HG03280 (cell line): ENCODE measurements around the gene ATP6V1F.

Experiments
- ATAC-seq: cut with Tn5 transposase; IDR thresholded peaks from one replicate; pipeline ENCODE4 v1.9.1; 2021; ENCODE audit warnings: mild to moderate bottlenecking, moderate library complexity; ENCODE audit not compliant: unreplicated experiment

ATP6V1F gene

DNA sequence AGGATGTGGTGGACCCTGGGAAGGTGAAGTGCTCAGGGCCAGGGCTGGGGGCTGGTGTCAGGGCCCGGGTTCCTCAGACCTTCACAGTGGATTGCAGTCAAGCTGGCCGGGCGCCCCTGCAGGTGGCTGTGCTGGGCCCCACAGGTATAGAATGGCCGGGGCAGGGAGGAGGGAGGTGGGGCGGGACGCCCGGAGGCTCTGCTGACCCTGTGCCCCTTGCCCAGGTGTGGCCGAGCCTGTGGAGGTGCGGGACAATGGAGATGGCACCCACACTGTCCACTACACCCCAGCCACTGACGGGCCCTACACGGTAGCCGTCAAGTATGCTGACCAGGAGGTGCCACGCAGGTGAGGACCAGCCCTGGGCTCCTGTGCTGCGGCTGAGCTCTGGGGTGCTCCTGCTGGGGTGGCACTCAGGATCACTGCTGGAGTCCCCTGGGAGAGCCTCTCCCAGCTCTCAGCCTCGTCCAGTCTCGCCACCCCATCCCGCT lies 14.9 kb upstream of the ATP6V1F start:
- ATAC-seq: no peak

DNA sequence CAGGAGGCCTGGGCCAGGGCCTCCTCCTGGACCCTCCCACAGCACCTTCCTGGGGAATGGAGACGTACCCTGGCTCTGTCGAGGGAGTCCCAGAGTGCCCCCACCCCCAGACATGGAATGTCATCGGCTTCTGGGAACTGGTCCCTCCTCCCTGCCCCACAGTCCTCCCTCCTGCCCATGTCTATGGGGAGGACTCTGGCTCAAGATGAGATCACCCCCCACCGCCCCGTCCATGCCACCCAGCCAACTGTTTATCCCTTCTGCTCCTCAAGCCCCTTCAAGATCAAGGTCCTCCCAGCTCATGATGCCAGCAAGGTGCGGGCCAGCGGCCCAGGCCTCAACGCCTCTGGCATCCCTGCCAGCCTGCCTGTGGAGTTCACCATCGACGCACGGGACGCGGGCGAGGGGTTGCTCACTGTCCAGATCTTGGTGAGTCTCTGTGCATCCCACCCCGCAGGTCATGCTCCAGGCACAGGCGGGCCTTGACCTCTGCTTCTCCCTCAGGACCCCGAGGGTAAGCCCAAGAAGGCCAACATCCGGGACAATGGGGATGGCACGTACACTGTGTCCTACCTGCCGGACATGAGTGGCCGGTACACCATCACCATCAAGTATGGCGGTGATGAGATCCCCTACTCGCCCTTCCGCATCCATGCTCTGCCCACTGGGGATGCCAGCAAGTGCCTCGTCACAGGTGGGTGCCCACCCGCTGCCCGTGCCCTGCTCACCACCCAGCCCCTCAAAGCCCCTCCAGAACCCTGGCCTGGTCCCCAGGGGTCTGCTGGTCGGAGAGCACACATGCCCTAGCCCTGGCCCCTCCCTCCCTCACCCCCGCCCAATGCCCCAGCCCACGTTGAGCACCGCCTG lies 14.1 kb upstream of the ATP6V1F start:
- no peak for ATAC-seq

DNA sequence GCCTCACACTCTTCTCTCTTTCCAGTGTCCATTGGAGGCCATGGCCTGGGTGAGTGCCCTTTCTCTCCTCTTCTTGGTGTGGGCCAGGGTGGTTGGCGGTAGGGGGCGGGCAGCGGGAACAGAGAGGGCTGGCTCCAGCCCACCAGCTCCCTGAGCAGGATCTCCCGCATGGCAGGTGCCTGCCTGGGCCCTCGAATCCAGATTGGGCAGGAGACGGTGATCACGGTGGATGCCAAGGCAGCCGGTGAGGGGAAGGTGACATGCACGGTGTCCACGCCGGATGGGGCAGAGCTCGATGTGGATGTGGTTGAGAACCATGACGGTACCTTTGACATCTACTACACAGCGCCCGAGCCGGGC lies 13.5 kb upstream of the ATP6V1F start:
- no peak for ATAC-seq

DNA sequence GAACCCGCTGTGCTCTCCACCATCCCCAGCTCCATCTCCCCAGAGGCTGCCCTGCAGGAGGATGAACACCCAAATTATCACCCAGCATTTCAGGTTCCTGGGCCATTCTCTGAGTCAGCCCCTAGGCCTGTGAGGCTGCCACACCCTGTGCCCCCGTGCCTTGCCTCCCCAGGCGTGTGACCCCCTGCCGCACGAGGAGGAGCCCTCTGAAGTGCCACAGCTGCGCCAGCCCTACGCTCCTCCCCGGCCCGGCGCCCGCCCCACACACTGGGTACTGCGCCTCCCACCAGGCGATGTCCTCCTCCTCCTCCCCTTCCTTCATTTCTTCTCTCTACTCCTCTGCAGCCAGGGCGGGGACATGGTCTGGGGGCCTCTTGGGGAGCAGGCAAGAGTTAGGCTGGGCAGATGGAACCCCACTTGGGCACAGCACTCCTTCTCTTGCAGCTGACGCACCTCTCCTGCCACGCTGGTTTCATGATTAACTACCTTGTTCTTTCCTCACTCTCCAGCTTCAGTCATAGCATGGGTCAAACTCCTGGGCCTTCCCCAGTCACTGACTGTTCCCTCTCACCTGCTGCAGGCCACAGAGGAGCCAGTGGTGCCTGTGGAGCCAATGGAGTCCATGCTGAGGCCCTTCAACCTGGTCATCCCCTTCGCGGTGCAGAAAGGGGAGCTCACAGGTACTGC lies 12.7 kb upstream of the ATP6V1F start:
- ATAC-seq: no peak

DNA sequence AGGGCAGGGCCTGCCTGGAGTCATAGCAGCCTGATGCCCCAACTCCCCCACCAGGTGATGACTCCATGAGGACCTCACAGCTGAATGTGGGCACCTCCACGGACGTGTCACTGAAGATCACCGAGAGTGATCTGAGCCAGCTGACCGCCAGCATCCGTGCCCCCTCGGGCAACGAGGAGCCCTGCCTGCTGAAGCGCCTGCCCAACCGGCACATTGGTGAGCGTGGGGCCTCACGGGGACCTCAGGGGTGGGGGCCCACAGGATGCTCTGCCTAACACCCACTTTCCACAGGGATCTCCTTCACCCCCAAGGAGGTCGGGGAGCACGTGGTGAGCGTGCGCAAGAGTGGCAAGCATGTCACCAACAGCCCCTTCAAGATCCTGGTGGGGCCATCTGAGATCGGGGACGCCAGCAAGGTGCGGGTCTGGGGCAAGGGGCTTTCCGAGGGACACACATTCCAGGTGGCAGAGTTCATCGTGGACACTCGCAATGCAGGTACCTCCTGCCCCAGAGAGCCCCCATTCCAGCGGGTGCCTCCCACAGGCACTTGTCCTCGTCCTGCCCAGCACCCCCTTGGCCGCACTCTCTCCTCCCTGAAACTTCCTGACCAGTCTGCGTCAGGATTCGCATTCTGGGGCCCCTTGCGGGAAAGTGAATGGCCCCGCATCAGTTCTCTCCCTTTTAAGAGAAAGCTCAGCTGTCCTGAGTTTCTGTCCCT lies 10.0 kb upstream of the ATP6V1F start:
- no peak for ATAC-seq

DNA sequence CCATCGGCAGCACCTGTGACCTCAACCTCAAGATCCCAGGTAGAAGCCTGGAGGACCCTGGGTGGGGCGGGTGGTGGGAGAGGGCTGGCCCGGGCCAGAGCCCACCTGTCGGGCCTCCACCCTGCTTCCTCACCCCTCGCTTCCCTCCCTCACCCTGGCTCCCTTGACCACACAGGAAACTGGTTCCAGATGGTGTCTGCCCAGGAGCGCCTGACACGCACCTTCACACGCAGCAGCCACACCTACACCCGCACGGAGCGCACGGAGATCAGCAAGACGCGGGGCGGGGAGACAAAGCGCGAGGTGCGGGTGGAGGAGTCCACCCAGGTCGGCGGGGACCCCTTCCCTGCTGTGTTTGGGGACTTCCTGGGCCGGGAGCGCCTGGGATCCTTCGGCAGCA lies 8.9 kb upstream of the ATP6V1F start:
- ATAC-seq: no peak

DNA sequence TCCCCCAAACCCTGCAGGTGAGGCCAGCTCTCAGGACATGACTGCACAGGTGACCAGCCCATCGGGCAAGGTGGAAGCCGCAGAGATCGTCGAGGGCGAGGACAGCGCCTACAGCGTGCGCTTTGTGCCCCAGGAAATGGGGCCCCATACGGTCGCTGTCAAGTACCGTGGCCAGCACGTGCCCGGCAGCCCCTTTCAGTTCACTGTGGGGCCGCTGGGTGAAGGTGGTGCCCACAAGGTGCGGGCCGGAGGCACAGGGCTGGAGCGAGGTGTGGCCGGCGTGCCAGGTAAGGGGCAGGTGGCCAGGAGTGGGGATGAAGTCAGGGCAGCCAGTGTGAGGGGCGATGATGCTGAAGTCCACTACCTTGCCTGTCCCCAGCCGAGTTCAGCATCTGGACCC lies 8.3 kb upstream of the ATP6V1F start:
- ATAC-seq: no peak

DNA sequence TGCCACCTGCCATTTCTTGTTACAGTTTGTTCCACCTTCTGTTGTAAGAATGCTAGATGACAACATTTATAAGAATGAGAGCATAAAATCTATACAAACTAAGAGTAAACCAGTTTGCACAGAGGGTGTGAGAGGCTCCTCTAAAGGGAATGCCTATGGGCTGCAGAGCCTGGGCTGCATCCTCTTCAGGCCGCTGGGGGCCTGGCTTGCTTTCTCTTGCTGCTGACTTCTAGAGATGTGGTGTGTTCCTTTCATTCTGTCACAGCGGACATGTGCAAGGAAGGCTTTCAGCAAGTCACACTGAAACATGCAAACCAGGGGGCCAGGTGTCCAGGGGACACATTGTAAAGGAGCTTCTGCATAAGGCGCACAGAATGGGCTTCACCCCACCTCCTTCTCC lies 7.1 kb upstream of the ATP6V1F start:
- no peak for ATAC-seq

DNA sequence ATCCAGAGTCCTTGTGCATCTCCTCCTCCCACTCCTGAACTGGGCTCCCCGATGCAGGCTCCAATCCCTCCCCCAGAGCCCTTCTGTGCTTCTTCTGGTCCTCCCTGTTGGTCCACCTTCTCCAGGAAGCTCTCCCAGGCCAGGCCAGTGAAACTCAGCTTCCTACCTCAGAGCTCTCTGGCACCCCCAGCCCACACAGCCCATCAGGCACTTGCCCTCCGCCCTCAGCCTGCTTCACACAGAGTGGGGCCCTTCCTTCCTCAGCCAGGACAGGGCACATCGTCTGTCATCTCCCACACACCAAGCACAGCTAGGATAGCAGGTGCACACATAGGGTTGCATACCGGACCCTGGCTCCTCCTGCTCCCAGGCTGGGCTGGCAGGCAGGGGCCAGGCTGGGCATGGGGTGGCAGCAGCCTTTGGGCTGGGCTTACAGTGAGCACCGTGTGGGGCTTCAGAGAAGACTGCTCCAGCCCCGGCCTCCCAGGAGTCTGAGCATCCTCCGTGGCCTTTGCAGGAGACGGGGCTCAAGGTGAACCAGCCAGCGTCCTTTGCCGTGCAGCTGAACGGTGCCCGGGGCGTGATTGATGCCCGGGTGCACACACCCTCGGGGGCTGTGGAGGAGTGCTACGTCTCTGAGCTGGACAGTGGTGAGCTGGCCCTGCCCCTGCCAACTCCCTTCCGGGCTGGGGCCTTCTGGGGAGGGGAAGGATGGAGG lies 6.5 kb upstream of the ATP6V1F start:
- no peak for ATAC-seq

DNA sequence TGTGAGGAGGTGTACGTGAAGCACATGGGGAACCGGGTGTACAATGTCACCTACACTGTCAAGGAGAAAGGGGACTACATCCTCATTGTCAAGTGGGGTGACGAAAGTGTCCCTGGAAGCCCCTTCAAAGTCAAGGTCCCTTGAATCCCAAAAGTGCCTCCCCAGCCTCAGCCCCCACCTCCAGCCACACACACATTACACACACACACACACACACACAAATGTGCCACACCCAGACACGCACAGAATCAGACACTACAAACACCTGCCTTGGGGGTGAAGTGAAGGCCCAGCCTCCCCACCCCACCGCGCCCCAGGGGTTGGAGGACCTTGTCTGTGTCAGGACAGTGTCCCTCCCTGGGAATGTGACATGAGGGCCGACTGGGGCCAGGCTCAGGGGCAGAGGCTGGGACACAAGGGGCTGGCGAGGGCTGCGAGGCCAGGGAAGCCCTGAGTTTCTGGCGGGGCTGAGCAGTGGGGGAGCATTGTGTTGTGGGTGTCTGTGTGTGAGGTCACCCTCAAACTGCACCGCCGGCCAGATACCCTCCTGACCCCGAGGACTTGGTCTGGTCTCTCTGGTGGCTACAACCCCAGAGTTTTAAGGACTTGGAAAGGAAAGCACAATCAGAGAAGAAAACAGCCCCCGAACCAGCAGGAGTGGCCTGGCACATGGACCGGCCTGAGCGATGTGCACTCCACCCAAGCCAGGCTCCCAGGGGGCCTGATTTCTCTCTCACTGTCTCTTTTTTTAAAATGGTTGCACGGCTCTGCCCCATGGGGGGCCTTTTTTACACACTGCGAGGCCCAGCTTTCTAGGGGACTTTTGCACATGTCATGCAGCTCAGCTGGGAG lies 4.0 kb upstream of the ATP6V1F start:
- no peak for ATAC-seq

DNA sequence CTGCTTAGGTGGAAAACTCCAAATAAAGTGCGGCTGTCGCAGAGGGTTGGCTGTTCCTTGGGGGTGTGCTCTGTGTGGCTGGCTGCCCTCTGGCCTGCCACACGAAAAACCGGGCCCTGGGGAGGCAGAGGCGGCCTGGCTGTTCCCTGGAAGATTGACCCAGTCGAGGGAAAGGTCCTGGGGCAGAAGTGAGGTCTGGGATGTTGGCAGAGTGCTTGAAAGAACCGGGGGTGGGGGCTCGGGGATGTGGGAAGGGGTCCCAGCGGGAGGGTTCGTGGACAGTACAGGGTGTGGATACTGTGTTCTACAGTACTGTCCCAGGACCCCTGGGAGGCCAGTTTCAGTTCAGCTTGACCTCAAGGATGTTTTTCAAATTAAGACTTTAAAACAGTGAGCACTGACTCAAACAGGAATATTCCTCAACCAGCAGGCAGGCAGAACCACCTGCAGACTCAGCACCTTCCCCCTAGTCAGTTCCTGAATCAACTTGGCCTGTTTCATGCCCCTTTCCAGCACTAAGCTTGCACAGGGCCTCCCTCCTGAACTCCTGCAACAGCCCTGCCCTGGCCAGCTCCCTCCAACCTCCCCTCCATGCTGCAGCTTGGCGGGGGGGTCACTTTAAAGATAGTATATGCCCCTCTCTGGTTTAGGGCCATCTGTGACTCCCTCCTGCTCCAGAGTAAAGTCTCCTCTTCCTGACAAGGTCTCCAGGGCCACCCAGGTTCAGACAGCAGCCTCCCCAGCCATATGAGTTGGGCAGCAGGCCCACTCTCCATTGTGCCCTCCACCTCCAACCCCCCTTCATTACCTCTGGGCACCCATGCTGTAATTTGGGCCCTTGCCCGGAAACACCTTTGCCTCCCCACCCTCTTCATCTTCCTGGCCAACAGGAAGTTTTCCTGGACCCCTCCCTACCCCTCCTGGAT lies 3.2 kb upstream of the ATP6V1F start:
- no peak for ATAC-seq

DNA sequence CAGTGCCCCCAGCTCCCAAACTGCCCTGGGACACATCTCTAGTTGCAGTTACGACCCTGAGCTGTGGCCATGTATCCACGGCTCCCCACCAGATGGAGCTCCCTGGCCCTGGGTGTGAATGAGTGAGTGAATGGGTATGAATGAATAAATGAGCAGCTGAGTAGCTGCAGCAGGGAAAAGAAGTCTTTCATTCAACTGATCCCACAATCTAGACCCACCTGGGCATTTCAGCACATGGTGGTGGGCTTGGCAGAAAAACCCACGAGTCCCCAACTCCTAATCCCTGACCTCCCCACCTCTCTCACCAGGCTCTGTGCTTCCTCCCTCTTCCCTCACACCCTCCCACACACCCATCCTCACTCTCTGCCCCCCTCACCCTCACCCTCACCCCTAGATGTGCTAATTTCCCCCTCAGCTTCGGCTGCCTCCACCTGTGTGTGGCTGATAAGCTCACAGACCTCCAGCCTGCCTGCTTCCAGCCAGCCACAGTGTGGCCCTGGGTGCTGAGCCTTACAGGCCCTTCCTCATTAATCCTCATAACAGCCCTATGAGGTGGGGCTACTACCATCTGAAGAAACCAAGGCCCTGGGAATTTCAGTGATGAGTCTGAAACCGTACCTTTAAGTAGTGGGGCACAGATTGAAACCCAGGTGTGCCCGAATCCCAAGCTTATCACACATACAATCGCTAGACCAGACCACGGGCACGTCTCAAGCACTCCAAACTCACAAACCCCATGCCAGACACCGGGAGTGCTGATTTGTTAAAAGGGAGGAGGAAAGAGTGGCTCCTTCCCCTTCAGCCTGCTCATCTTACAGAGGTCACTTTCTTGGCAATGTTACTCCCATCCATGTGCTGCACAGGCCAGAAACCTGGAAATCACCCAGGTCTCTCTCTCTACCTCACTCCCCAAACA lies 2.2 kb upstream of the ATP6V1F start:
- ATAC-seq: no peak

DNA sequence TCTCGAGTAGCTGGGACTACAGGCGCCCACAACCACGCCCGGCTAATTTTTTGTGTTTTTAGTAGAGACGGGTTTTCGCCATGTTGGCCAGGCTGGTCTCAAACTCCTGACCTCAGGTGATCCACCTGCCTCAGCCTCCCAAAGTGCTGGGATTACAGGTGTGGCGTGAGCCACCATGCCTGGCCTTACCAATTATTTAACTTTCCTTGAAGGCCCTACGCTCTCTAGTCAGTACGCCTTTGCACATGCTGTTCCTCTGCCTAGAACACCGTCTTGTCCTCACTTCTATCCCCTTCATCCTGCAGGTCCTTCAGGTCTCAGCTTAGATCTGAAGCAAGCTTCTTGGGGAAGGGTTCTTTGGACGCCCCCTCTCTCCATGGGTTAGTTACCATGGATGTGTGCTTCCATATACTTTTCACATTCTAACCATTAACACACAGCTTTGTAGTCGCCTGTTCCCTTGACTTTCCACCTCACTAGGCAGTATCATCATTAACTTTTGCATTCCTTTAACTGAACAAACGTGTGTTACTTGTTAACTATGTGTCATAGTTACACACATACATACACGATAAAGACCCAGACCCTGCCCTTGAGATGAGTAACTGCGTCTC lies 592 bp upstream of the ATP6V1F start:
- no peak for ATAC-seq

DNA sequence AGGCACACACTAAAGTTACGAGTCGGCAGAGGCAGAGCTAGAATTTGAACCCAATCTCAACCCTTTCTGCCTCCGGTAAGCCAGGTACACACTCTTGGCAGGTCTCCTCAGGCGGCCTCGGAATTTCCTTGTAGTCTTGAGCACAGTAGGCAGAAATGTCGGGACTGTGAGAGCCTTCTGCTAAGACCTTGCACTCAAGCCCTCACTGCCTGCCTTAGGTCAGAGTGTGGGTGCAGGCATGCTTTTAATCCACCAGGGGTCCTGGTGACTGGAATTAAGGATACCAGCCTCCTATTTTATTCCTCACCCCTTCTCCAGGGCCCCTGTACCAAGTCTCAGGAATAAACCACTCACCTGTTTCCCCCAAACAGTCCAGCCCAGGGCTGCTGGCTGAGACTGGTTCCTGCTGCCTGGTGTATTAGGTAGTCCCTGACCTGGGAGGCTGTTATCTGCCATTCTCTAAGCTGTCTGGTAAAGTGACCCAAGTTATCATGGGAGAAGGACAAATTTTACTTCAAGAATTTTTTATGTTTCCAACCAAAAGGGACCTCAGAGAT lies 855 bp downstream of the ATP6V1F start:
- ATAC-seq: peak; percentile 45

DNA sequence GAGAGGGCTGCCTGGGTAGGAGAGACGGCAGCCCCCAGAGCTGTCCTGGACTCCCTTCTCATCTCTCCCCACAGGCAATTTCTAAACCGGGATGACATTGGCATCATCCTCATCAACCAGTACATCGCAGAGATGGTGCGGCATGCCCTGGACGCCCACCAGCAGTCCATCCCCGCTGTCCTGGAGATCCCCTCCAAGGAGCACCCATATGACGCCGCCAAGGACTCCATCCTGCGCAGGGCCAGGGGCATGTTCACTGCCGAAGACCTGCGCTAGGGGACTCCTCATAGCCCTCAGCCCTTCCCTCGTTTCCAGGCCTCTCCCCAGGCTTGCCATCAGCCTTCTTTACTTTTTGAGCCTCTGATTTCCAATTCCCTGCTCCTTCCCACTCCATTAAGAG lies 2.6 kb downstream of the ATP6V1F start:
- no peak for ATAC-seq

DNA sequence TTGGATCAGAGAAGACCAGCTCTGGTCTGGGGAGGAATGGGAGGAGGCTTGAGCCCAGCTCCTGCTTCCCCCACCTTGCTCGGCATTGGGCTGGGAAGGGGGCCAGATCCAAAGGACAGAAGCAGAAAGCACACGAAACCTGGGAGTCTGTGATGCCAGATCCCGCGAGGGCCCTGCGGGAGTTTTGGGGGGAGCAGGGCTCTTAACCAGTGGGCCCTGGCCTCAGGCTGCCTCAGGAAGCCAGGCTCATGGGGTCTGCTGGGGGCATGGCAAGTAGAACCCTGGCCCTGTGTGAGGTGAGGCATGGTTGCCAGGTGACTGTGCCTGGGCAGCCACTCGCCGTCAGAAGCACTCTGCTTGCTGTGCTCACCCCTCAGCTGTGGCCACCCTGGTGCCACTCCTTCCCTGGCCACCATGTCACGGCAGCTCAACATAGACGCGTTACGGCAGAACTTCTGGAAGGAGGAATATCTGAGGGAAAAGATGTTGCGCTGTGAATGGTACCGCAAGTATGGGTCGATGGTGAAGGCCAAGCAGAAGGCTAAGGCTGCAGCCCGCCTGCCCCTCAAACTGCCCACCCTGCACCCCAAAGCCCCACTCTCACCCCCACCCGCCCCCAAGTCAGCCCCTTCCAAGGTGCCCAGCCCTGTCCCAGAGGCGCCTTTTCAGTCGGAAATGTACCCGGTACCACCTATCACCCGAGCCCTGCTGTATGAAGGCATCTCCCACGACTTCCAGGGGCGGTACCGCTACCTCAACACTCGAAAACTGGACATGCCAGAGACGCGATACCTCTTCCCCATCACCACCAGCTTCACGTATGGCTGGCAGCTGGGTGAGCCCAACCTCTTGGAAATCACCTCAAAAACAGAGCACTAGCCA lies 3.6 kb downstream of the ATP6V1F start:
- no peak for ATAC-seq
